ENCODE data around the gene TACSTD2.

- TF ChIP-seq ZNF747 (tag by site-specific recombination; IDR thresholded peaks at IDR 0.05) (no peak), CTCF (tag by site-specific recombination; IDR thresholded peaks at IDR 0.05) (no peak)
Measured at GRCh38 chr1:58611861-58612385, 34.9 kb upstream of the TACSTD2 start.
